RPMI7951 (cell line): Measurements from ENCODE around the gene NAP1L5. TPM values are rescaled to one million over a fixed set of nuclear protein-coding genes. Genes with fewer than 3 reads are reported as not detected.

Experiments used
- DNase-seq: peaks from one replicate; pipeline ENCODE4 v3.0.0-alpha.2; 2012; ENCODE audit warnings: low read depth
- total RNA-seq: library from RNA; depleted of rRNA; stranded (reverse); fragments of >200 nt; shearing (Covaris generic); gene quantifications from 2 replicates; pipeline ENCODE4 v1.2.3, GENCODE V29; 2014; rRNA removed

NAP1L5 gene
- total RNA-seq, 1 experiment from 2014 or later: 12.4 TPM

- peak; percentile 23 for DNase-seq
Observed at GRCh38 chr4:88660446-88661294, 37.0 kb downstream of the NAP1L5 start.

- no peak for DNase-seq
Observed at GRCh38 chr4:88659890-88660208, 37.8 kb downstream of the NAP1L5 start.

DNA sequence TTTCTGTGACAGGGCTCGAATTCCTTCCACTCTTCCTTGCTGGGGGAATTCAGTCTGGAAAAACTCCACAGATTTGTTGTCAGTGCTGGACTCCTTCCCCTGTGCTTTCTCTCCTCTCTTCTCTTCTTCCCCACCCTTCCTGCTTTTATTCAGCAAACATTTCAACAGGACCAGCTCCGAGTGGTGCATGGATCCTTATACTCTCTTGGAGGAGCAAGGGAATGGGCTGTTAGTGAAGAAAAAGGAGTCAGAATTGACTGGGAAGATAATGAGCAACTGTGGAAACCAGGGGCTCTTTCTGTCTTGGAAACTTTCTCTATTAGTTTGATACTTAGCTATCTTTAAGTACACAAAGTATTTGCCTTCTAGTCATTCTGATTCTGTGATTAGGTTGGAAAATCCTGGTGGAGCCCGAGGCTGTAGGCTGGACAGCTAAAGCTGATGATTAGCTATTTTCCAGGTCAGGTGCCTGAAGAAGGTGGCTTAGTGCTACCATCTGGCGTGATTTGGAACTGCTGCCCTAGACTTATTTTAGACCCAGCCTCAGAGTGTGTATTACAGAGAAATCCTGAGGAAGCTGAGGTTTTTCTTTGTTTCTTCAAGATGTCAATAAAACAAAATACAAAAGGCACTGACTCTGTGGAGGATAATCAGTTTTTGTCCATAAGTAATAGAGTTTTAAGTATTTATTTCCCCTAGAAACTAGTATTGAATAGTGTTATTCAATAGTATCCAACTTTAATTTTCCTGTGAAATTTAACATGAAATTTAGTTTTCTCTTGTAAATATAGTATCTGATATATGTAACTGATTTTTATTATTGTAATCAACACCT is 38.4 kb downstream of the NAP1L5 start:
- DNase-seq: peak; percentile 64

- DNase-seq: no peak
Observed at GRCh38 chr4:88655226-88655625, 42.4 kb downstream of the NAP1L5 start.

DNA sequence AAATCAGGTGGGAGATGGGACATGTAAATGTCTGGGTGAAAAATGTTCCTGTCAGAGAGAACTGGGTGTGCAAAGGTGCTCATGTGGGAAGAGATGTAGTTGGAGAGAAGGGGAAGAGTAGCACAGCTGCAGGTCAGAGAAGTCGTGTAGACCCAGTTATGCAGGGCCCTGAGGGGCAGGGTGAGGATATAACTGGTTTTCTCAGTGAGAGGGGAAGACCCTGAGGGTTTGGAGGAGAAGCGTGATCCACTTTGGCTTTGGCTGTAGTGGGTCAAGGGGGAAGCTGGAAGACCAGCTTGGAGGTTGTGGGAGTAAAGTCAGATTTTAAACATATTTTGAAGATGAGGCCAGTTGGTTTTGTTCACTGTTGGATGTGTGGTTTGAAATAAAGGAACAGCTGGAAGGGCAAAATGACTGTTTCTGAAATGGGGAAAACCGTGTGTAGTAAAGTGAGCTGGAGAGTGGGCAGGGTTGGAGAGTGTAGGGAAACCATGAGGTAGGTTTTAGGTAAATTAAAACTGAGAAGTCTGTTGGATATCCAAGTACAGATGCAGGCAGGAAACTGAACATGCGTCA is 44.2 kb downstream of the NAP1L5 start:
- no peak for DNase-seq

- no peak for DNase-seq
Observed at GRCh38 chr4:88649716-88650115, 47.9 kb downstream of the NAP1L5 start.

GRCh38 chr4:88646528-88647280 is 50.9 kb downstream of the NAP1L5 start:
- no peak for DNase-seq

GRCh38 chr4:88645994-88646393 is 51.6 kb downstream of the NAP1L5 start:
- no peak for DNase-seq

Other genes starting within 250 kb of the NAP1L5 start
- 6.1 and 7.1 TPM in 2 replicates for gene HERC5, start 240.7 kb downstream of the NAP1L5 start, total RNA-seq
- gene PYURF, start 174.1 kb downstream of the NAP1L5 start, total RNA-seq: 85.2 and 91.3 TPM in 2 replicates
- gene HERC3, start 105.3 kb downstream of the NAP1L5 start, total RNA-seq: 7.8 and 10.1 TPM in 2 replicates